Hematopoietic multipotent progenitor cell treated with erythropoietin and hydrocortisone succinate and interleukin-3 and kit ligand, for 17 days (in vitro differentiated cells): ENCODE measurements around the gene GK.
"Not testable (repeated sequence)": the region's sequence is repeated elsewhere in the genome, so short reads cannot be mapped to it uniquely, and the experiment has no call there.

Experiments used
- DNase-seq: peaks from one replicate; pipeline ENCODE4 v3.0.0-alpha.2; 2015; ENCODE audit warnings: low spot score

Gene GK

GRCh38 chrX:30654386-30654785, 1.2 kb downstream of the GK start:
- not testable (repeated sequence) for DNase-seq

- DNase-seq, result no peak
Measured at GRCh38 chrX:30654989-30655607, 1.9 kb downstream of the GK start.

- DNase-seq, result no peak
Measured at GRCh38 chrX:30655991-30656390, 2.8 kb downstream of the GK start.

- no peak for DNase-seq
Measured at GRCh38 chrX:30657196-30658161, 4.3 kb downstream of the GK start.

GRCh38 chrX:30659421-30659820, 6.2 kb downstream of the GK start:
- peak; percentile 71 for DNase-seq

GRCh38 chrX:30661228-30661627, 8.0 kb downstream of the GK start:
- no peak for DNase-seq

- DNase-seq, result no peak
Measured at GRCh38 chrX:30663322-30663721, 10.1 kb downstream of the GK start.

- DNase-seq, result no peak
Measured at GRCh38 chrX:30665471-30665870, 12.2 kb downstream of the GK start.

- DNase-seq, result no peak
Measured at GRCh38 chrX:30666094-30666493, 12.9 kb downstream of the GK start.

GRCh38 chrX:30668581-30668980, 15.4 kb downstream of the GK start:
- DNase-seq, result no peak

- not testable (repeated sequence) for DNase-seq
Measured at GRCh38 chrX:30671189-30671588, 18.0 kb downstream of the GK start.

GRCh38 chrX:30673127-30673796, 20.0 kb downstream of the GK start:
- DNase-seq, result no peak

GRCh38 chrX:30673884-30674598, 20.8 kb downstream of the GK start:
- DNase-seq, result no peak

- DNase-seq, result no peak
Measured at GRCh38 chrX:30674799-30675198, 21.6 kb downstream of the GK start.

GRCh38 chrX:30679369-30679768, 26.1 kb downstream of the GK start:
- DNase-seq, result no peak

- no peak for DNase-seq
Measured at GRCh38 chrX:30680618-30681017, 27.4 kb downstream of the GK start.

GRCh38 chrX:30688641-30689040, 35.4 kb downstream of the GK start:
- DNase-seq, result no peak

GRCh38 chrX:30689116-30689515, 35.9 kb downstream of the GK start:
- DNase-seq, result no peak

GRCh38 chrX:30690330-30690729, 37.1 kb downstream of the GK start:
- DNase-seq, result no peak

- DNase-seq, result no peak
Measured at GRCh38 chrX:30693999-30694650, 40.9 kb downstream of the GK start.

GRCh38 chrX:30702736-30703135, 49.5 kb downstream of the GK start:
- DNase-seq, result no peak
